HEK293T (cell line): ENCODE measurements around the gene TMA7.
"Not testable (repeated sequence)": the region's sequence is repeated elsewhere in the genome, so short reads cannot be mapped to it uniquely, and the experiment has no call there.

Experiments used
- ARNT ChIP-seq: fragments of 450-650 bp; IDR thresholded peaks from 2 replicates; pipeline ENCODE4 v1.6.1; 2017; ENCODE audit warnings: mild to moderate bottlenecking
- BHLHE40 ChIP-seq: fragments of 450-650 bp; IDR thresholded peaks from 2 replicates; pipeline ENCODE4 v1.6.1; 2016; ENCODE audit warnings: mild to moderate bottlenecking, moderate library complexity, borderline replicate concordance
- ELF4 ChIP-seq: fragments of 450-650 bp; IDR thresholded peaks from 2 replicates; pipeline ENCODE4 v1.6.1; 2017; ENCODE audit warnings: antibody characterized with exemption
- FOXA1 ChIP-seq: fragments of 450-650 bp; IDR thresholded peaks from 2 replicates; pipeline ENCODE4 v1.6.1; 2016; ENCODE audit warnings: mild to moderate bottlenecking
- FOXK2 ChIP-seq: fragments of 450-650 bp; IDR thresholded peaks from 2 replicates; pipeline ENCODE4 v1.6.1; 2016; ENCODE audit warnings: mild to moderate bottlenecking
- FOXM1 ChIP-seq: fragments of 450-650 bp; IDR thresholded peaks from 2 replicates; pipeline ENCODE4 v1.6.1; 2017; ENCODE audit warnings: mild to moderate bottlenecking, borderline replicate concordance
- SP1 ChIP-seq: fragments of 450-650 bp; IDR thresholded peaks from 2 replicates; pipeline ENCODE4 v1.6.1; 2017
- SUZ12 ChIP-seq: fragments of 450-650 bp; IDR thresholded peaks from 2 replicates; pipeline ENCODE4 v1.6.1; 2016; ENCODE audit warnings: mild to moderate bottlenecking
- TARDBP ChIP-seq: fragments of 450-650 bp; IDR thresholded peaks from 2 replicates; pipeline ENCODE4 v1.6.1; 2016
- TF ChIP-seq, protein P1 (sequence below): fragments of 450-650 bp; IDR thresholded peaks from 2 replicates; pipeline ENCODE4 v1.6.1; 2016

DNA sequence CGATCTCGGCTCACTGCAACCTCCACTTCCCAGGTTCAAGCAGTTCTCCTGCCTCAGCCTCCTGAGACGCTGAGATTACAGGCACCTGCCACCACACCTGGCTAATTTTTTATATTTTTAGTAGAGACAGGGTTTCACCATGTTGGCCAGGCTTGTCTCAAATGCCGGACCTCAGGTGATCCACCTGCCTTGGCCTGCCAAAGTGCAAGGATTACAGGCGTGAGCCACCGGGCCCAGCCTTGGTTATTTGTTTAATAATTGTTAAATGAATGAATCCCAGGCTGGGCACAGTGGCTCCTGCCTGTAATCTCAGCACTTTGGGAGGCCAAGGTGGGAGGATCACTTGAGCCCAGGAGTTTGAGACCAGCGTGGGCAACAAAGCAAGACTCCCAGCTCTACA, 21.7 kb downstream of the TMA7 start:
- not testable (repeated sequence) for TF ChIP-seq FOXM1, SUZ12, BHLHE40, SP1, ARNT, FOXA1, FOXK2, ELF4, TARDBP
- TF ChIP-seq, protein P1, sequence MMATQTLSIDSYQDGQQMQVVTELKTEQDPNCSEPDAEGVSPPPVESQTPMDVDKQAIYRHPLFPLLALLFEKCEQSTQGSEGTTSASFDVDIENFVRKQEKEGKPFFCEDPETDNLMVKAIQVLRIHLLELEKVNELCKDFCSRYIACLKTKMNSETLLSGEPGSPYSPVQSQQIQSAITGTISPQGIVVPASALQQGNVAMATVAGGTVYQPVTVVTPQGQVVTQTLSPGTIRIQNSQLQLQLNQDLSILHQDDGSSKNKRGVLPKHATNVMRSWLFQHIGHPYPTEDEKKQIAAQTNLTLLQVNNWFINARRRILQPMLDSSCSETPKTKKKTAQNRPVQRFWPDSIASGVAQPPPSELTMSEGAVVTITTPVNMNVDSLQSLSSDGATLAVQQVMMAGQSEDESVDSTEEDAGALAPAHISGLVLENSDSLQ: not testable (repeated sequence)
